SU-DHL-6 (cell line): ENCODE measurements around the gene OR7A5.
"Not testable (repeated sequence)": the region's sequence is repeated elsewhere in the genome, so short reads cannot be mapped to it uniquely, and the experiment has no call there.

Experiments used
- H2AFZ ChIP-seq: fragments of 200-600 bp; sonication (generic); 2 replicates; pipeline ENCODE4 v1.6.1; 2014; ENCODE audit warnings: low read depth, mild to moderate bottlenecking, moderate library complexity, mixed read lengths, antibody characterized with exemption, low read length; ENCODE audit not compliant: severe bottlenecking
- H3F3A ChIP-seq: fragments of 200-600 bp; shearing (Covaris generic); 2 replicates; pipeline ENCODE4 v1.6.0; 2016; ENCODE audit warnings: antibody characterized with exemption, mild to moderate bottlenecking; ENCODE audit not compliant: insufficient read depth
- H3K27ac ChIP-seq: fragments of 200-600 bp; sonication (generic); 2 replicates; pipeline ENCODE4 v1.5.1; 2016; ENCODE audit warnings: low read depth, mild to moderate bottlenecking, low read length, moderate library complexity, mixed read lengths
- H3K27me3 ChIP-seq: fragments of 200-600 bp; sonication (generic), shearing (Covaris generic); 2 replicates; pipeline ENCODE4 v1.6.0; 2014; ENCODE audit warnings: mild to moderate bottlenecking, low read length
- H3K36me3 ChIP-seq: fragments of 200-600 bp; sonication (generic); 2 replicates; pipeline ENCODE4 v1.6.1; 2014; ENCODE audit warnings: mild to moderate bottlenecking, low read length, mixed read lengths
- H3K4me2 ChIP-seq: fragments of 300-600, 200-600 bp; shearing (Covaris generic), sonication (generic); 2 replicates; pipeline ENCODE4 v1.6.0; 2014; ENCODE audit warnings: low read length, low read depth, mild to moderate bottlenecking; ENCODE audit not compliant: poor library complexity, severe bottlenecking
- H3K4me3 ChIP-seq: fragments of 200-600 bp; sonication (generic); 2 replicates; pipeline ENCODE4 v1.5.1; 2014; ENCODE audit warnings: antibody characterized with exemption, low read length, mild to moderate bottlenecking, mixed read lengths; ENCODE audit not compliant: insufficient read depth, poor library complexity, severe bottlenecking
- H3K79me2 ChIP-seq: fragments of 200-600 bp; sonication (generic); 2 replicates; pipeline ENCODE4 v1.6.1; 2014; ENCODE audit warnings: mild to moderate bottlenecking, low read length, moderate library complexity; ENCODE audit not compliant: insufficient read depth
- H3K9ac ChIP-seq: fragments of 200-600 bp; sonication (generic); 2 replicates; pipeline ENCODE4 v1.7.0; 2014; ENCODE audit warnings: mild to moderate bottlenecking, low read length
- H3K9me2 ChIP-seq: fragments of 200-600 bp; sonication (generic); replicated peaks from 2 replicates; pipeline ENCODE4 v1.6.1; 2014; ENCODE audit warnings: low read length; ENCODE audit not compliant: insufficient read depth
- H3K9me3 ChIP-seq: fragments of 200-600 bp; sonication (generic); 2 replicates; pipeline ENCODE4 v1.6.1; 2014; ENCODE audit warnings: low read length, mixed read lengths; ENCODE audit not compliant: insufficient read depth
- H4K20me1 ChIP-seq: fragments of 200-600 bp; sonication (generic); 2 replicates; pipeline ENCODE4 v1.6.1; 2014; ENCODE audit warnings: low read depth, mild to moderate bottlenecking, antibody characterized with exemption, low read length, moderate library complexity, mixed read lengths
- CTCF ChIP-seq: fragments of 200-600 bp; sonication (generic); IDR thresholded peaks from one replicate; pipeline ENCODE4 v1.5.1; 2017; ENCODE audit warnings: antibody characterized with exemption, mild to moderate bottlenecking, low read length, moderate library complexity; ENCODE audit not compliant: insufficient read depth, poor library complexity, severe bottlenecking
- EZH2phosphoT487 ChIP-seq: fragments of 200-600 bp; sonication (generic), shearing (Covaris generic); conservative IDR thresholded peaks from 2 replicates; pipeline ENCODE4 v1.6.1; 2018; ENCODE audit warnings: mild to moderate bottlenecking, antibody characterized with exemption, low read length, moderate library complexity, mixed read lengths

OR7A5 gene

DNA sequence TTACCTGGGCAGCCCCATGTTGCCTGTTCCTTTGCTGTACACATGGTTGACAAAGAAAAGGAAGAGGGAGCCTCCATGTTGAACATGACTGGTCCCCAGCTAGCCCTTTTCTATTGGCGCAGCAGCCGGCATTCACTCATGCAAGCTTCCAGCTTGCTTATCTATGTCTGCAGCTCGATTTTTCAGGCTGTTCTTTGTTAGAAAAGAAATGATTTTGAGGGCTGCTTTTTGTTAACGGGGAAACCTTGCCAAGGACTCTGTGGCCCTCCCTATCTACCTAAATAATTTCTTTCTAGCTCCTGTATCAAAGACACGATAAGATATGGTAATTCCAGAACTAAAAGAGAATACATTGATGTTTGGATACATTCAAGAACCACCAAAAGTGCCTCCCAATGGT is 36.2 kb downstream of the OR7A5 start:
- H3K27ac ChIP-seq = no peak overlapping the region
- no peaks in the 10 kb centered on the region for H3K9me3 ChIP-seq
- no peaks in the 10 kb centered on the region for H3F3A ChIP-seq
- no peak overlapping the region for H3K4me2 ChIP-seq
- 0 out of 2 replicates have a peak, but pooled peaks cover 3% of the 10 kb centered on the region for H3K9me2 ChIP-seq
- no peaks in the 10 kb centered on the region for H3K36me3 ChIP-seq
- no peak overlapping the region for H3K9ac ChIP-seq
- H3K79me2 ChIP-seq = no peaks in the 10 kb centered on the region
- H4K20me1 ChIP-seq = no peaks in the 10 kb centered on the region
- no peaks in the 10 kb centered on the region for H3K27me3 ChIP-seq
- TF ChIP-seq CTCF (no peak), EZH2phosphoT487 (no peak)
- no peak overlapping the region for H2AFZ ChIP-seq
- no peak overlapping the region for H3K4me3 ChIP-seq

DNA sequence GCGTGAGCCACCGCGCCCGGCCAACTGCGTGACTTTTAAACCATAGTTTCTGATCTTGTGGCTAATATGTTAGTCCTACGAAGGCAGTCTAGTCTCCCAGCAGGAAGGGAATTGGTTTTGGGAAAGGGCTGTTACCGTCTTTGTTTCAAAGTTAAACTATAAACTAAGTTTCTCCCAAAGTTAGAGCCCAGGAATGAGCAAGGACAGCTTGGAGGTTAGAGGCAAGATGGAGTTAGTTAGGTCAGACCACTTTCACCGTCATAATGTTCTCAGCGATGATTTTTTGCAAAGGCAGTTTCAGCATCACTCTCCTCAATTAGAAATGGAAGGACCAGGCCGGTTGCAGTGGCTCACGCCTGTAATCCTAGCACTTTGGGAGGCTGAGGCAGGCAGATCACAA is 39.0 kb downstream of the OR7A5 start:
- Histone ChIP-seq H3K4me3 (no peak overlapping the region), H3K9me3 (no peaks in the 10 kb centered on the region), H3K27me3 (no peaks in the 10 kb centered on the region), H3K79me2 (no peaks in the 10 kb centered on the region), H3K4me2 (no peak overlapping the region), H3F3A (no peaks in the 10 kb centered on the region), H3K36me3 (no peaks in the 10 kb centered on the region), H4K20me1 (no peaks in the 10 kb centered on the region), H2AFZ (no peak overlapping the region), H3K9ac (no peak overlapping the region), H3K9me2 (0 out of 2 replicates have a peak, but pooled peaks cover 3% of the 10 kb centered on the region), H3K27ac (no peak overlapping the region)
- TF ChIP-seq CTCF (no peak), EZH2phosphoT487 (no peak)

DNA sequence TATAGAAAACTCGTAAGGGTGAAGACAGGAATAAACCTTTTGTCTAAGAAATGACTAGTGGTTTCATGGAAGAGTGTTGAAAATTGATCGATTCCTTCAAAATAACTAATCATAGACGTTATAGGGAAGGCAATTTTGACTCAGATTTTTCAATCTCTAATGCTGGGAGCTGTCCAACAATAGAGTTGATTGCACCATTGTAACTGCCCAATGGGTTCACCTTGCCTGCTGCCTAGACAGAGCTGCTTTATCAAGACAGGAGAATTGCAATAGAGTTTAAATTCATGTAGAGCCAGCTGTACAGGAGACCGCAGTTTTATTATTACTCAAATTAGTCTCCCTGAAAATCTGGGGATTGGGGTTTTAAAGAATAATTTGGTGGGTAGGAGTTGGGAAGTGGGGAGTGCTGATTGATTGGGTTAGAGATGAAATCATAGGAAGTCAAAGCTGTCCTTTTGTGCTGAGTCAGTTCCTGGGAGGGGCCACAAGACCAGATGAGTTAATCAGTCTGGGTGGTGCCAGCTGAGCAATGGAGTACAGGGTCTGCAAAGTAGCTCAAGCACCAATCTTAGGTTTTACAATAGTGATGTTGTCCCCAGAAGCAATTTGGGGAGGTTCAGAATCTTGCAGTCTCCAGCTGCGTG is 39.8 kb downstream of the OR7A5 start:
- H3K27me3 ChIP-seq = no peaks in the 10 kb centered on the region
- H2AFZ ChIP-seq = no peak overlapping the region
- H3K4me2 ChIP-seq = no peak overlapping the region
- H3K36me3 ChIP-seq = no peaks in the 10 kb centered on the region
- H3F3A ChIP-seq = no peaks in the 10 kb centered on the region
- H4K20me1 ChIP-seq = no peaks in the 10 kb centered on the region
- no peaks in the 10 kb centered on the region for H3K9me3 ChIP-seq
- no peaks in the 10 kb centered on the region for H3K9me2 ChIP-seq
- no peak for TF ChIP-seq CTCF
- TF ChIP-seq EZH2phosphoT487 = no peak
- no peak overlapping the region for H3K9ac ChIP-seq
- no peak overlapping the region for H3K27ac ChIP-seq
- H3K4me3 ChIP-seq = no peak overlapping the region
- H3K79me2 ChIP-seq = no peaks in the 10 kb centered on the region

GRCh38 chr19:14792250-14792649 is 42.7 kb downstream of the OR7A5 start:
- H3K36me3 ChIP-seq, H3K27me3 ChIP-seq, H4K20me1 ChIP-seq, H3F3A ChIP-seq, H3K9ac ChIP-seq, H3K4me3 ChIP-seq, H3K9me2 ChIP-seq, H3K79me2 ChIP-seq, H2AFZ ChIP-seq, H3K27ac ChIP-seq, H3K9me3 ChIP-seq, H3K4me2 ChIP-seq: not testable (repeated sequence)
